Uterus (tissue), 4 donors: ENCODE measurements around the gene FAM53B. TPM values are rescaled to one million over a fixed set of nuclear protein-coding genes. Genes with fewer than 3 reads are reported as not detected.

Source experiments
- DNase-seq, 2 donors: peaks; one replicate each; pipeline ENCODE4 v3.0.0-alpha.2; 2019 to 2020
- H3K27ac ChIP-seq, 2 donors: fragments of 200-600 bp; sonication (generic); 1 replicate in 1 of 2; 2 replicates in 1 of 2; pipeline ENCODE4 v1.5.1; 2016 to 2018
- H3K27me3 ChIP-seq, 2 donors: fragments of 200-600 bp; sonication (generic); one replicate each; pipeline ENCODE4 v1.5.1; 2018 to 2019; ENCODE audit warnings: control low read depth in 1 of 2
- H3K36me3 ChIP-seq, 2 donors: fragments of 200-600 bp; sonication (generic); one replicate each; pipeline ENCODE4 v1.5.1; 2019; ENCODE audit warnings: control low read depth in 1 of 2
- H3K4me1 ChIP-seq, 2 donors: fragments of 200-600 bp; sonication (generic); one replicate each; pipeline ENCODE4 v1.5.1; 2018 to 2019; ENCODE audit warnings: control low read depth in 1 of 2
- H3K4me3 ChIP-seq, 2 donors: fragments of 200-600 bp; sonication (generic); 1 replicate in 1 of 2; 2 replicates in 1 of 2; pipeline ENCODE4 v1.5.1; 2018 to 2019; ENCODE audit warnings: mild to moderate bottlenecking in 1 of 2
- H3K9me3 ChIP-seq, 2 donors: fragments of 200-600 bp; sonication (generic); one replicate each; pipeline ENCODE4 v1.5.1; 2019; ENCODE audit warnings: control low read depth in 1 of 2
- POLR2A ChIP-seq, 2 donors: fragments of 450-650 bp; IDR thresholded peaks; one replicate each; pipeline ENCODE4 v1.6.1; 2016; ENCODE audit warnings: antibody characterized with exemption in 2 of 2, mild to moderate bottlenecking in 1 of 2, moderate library complexity in 1 of 2
- intact Hi-C: fragments of 100-400 bp; cut with DNase I; formaldehyde crosslinking; loops from one replicate; pipeline ENCODE4 v1.15.1; 2023; ENCODE audit warnings: low total_unique reads
- total RNA-seq, 4 donors: library from RNA; depleted of rRNA in 3 of 4; stranded (reverse); fragments of >200 nt in 3 of 4; gene quantifications; one replicate each; pipeline versions ENCODE4 v1.1.0 to v1.2.4, GENCODE V29; 2014 to 2023
- TF ChIP-seq, protein P1 (sequence below), 4 experiments: fragments of 200-600 bp in 2 of 4; fragments of 450-650 bp in 2 of 4; sonication (generic) in 2 of 4; IDR thresholded peaks; one replicate each; pipeline ENCODE4 v1.5.1; 2016 to 2019; ENCODE audit warnings: antibody characterized with exemption in 4 of 4, mild to moderate bottlenecking in 2 of 4, moderate library complexity in 1 of 4
- donor health status: DM: yes; HTN: yes; CAD: no.

FAM53B gene
- total RNA-seq, 4 donors from 2014 or later = 10.9 to 94.3 (median 67.8) TPM

DNA sequence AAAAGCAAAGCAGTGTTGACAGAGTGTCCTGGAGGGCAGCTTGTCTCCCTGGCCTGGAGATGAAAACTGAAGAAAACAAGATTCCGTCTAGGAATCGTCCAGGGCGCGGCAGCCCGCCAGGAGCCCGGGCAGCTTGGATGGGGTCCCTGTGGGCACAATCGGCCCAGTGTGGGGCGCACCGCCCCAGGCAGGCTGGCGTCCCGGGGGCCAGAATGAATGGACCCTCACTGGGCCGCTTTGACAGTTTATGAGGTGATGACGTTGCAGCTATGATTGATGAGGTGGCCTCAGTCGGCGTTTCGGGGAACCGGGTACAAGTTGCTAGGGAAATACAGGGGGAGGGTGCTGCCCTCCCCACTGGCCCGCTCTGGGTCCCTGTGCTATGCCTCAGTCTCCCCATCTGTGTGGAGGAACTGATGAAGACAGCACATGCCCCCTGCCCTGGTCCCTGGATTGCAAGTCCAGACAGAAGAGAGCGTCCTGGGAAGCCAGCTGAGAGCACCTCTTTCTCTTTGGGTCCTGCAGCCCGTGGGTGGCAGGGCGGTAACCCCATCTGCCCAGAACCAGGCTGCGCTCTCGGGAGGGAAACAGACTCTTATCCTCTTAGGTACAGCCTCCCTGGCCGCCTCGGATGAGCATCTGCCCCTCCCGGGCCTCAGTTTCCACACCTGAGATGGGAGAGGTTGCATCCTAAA lies 151.3 kb downstream of the FAM53B start:
- no peak overlapping the region for H3K27ac ChIP-seq

DNA sequence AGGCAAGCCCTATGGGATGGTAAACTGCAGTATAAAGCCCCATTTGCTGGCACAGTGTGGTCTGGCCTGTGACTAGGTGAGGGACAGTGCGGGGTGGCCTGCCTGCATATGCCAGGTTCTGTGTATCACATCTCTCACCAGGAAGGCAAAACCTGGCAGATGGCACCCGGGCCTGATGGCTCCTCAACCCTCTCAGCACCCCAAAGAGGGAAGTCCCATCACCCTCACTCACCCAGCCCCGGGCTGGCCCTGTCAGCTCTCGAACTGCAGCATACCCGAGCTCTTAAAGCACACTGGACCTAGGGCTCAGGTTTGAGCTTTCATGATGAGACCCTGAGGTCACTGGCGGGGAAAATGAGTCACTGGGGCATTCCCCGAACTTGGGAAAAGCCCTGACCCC lies 152.1 kb downstream of the FAM53B start:
- H3K36me3 ChIP-seq = no peaks in the 10 kb centered on the region
- TF ChIP-seq POLR2A (IDR thresholded peaks at IDR 0.05) = no peak
- TF ChIP-seq, protein P1, sequence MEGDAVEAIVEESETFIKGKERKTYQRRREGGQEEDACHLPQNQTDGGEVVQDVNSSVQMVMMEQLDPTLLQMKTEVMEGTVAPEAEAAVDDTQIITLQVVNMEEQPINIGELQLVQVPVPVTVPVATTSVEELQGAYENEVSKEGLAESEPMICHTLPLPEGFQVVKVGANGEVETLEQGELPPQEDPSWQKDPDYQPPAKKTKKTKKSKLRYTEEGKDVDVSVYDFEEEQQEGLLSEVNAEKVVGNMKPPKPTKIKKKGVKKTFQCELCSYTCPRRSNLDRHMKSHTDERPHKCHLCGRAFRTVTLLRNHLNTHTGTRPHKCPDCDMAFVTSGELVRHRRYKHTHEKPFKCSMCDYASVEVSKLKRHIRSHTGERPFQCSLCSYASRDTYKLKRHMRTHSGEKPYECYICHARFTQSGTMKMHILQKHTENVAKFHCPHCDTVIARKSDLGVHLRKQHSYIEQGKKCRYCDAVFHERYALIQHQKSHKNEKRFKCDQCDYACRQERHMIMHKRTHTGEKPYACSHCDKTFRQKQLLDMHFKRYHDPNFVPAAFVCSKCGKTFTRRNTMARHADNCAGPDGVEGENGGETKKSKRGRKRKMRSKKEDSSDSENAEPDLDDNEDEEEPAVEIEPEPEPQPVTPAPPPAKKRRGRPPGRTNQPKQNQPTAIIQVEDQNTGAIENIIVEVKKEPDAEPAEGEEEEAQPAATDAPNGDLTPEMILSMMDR (IDR thresholded peaks at IDR 0.05) = no peak
- no peaks in the 10 kb centered on the region for H3K9me3 ChIP-seq
- intact Hi-C loops = no loop called here
- H3K27me3 ChIP-seq = no peaks in the 10 kb centered on the region
- H3K4me1 ChIP-seq = peaks cover 0 to 3% of the 10 kb centered on the region in 2 donors
- no peak overlapping the region for H3K27ac ChIP-seq
- no peak overlapping the region for H3K4me3 ChIP-seq
- no peak for DNase-seq

More for the DNA sequence above, 151.3 kb downstream of the FAM53B start:
- intact Hi-C loops = no loop called here
- H3K9me3 ChIP-seq = no peaks in the 10 kb centered on the region
- TF ChIP-seq, protein P1 (IDR thresholded peaks at IDR 0.05) = no peak
- TF ChIP-seq POLR2A (IDR thresholded peaks at IDR 0.05) = no peak
- no peaks in the 10 kb centered on the region for H3K36me3 ChIP-seq
- DNase-seq = no peak
- H3K4me1 ChIP-seq = peaks cover 0 to 3% of the 10 kb centered on the region in 2 donors
- no peaks in the 10 kb centered on the region for H3K27me3 ChIP-seq
- H3K4me3 ChIP-seq = no peak overlapping the region

DNA sequence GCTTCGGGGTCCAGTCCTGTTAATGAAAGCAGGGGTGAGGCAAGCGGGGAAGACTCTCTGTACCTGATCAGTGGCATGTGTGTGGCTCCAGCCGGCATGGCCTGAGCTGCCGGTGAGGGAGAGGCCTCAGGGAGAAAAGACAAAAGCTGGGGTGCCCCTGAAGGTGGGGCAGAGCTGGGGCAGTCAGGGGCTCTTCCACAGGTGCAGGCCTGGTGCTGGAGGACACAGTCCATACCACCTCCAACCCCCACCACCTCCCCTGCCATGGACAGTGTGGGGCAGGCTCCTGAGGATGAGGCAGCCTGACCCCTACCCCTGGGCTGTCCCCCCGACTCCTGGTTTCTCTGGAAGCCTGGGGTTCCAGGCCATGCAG lies 153.1 kb downstream of the FAM53B start:
- intact Hi-C loops = no loop called here
- Histone ChIP-seq H3K27me3 (no peaks in the 10 kb centered on the region), H3K27ac (no peak overlapping the region), H3K4me3 (no peak overlapping the region), H3K36me3 (no peaks in the 10 kb centered on the region), H3K9me3 (no peaks in the 10 kb centered on the region), H3K4me1 (peaks cover 0 to 3% of the 10 kb centered on the region in 2 donors)
- TF ChIP-seq, protein P1 (IDR thresholded peaks at IDR 0.05) = no peak
- TF ChIP-seq POLR2A (IDR thresholded peaks at IDR 0.05) = no peak
- no peak for DNase-seq

DNA sequence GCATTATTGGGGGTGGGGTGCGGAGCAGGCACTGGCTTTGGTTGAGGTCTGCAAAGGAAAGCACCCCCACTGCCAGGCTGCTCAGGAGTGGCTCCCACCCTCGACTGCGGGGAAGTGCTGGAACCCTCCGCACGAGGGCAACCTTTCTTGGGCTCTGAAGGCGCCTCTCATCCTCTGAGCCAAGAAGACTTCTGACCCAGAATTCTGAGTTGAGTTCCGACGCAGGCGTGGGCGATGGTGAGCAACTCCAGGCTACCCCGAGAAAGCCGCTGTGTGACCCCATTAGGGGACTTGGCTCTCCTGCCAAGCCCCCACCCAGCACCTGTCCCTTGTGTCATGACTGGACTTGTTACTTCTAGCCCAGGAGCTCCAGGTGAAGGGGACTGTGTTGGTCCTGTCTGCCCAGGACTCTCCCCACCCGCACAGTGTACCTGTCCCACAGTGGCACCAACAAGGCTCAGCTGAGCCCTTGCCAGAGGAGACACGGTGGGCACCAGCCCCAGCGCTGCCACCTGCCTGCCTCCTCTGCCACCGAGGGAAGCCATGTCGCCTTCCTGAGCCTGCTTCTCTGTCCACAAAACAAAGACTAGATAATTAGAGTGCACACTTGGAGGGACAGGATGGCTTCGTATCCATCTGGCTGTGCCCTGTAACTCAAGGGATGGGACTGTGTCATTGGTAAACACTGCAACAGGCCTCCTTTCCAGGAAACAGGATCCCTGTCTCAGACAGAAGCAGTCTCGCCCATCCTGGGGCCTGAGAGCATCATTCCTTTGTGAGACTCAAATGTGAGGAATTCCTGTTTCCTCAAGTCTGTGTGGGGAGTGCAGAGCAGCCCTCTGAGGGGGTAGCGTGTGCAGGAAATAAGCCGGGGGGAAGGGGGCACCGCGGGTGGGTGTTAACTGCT lies 153.7 kb downstream of the FAM53B start:
- DNase-seq = no peak
- Histone ChIP-seq H3K9me3 (no peaks in the 10 kb centered on the region), H3K36me3 (no peaks in the 10 kb centered on the region), H3K4me3 (no peak overlapping the region), H3K4me1 (peaks cover 0 to 3% of the 10 kb centered on the region in 2 donors), H3K27ac (no peak overlapping the region), H3K27me3 (no peaks in the 10 kb centered on the region)
- no peak for TF ChIP-seq POLR2A (IDR thresholded peaks at IDR 0.05)
- intact Hi-C loops = no loop called here

DNA sequence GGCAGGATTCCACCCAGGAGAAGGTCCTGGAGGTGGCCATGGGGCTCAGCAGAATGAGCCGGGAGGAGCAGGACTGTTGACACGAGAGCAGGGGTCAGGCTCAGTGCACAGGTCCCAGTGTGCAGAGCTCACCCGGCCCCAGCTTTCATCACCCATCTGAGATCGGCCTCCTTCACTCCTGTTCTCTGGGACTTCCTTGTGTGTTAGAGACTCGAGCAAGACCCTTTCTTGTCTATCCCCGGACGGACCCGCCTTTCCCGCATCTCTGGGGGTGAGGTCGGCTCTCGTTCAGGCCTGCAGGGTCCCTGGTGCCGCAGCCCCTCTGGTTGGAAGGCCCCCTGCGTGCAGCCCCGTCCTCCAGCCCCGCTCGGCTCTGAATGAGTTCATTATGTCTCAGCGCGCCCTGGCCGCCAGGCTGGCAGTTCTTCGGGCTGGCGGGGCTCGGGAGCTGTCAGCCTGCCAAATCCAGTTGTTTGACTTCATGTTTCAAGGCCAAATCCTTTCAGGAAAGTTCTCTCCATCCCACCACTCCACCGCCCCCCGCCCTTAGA lies 154.6 kb downstream of the FAM53B start:
- Histone ChIP-seq H3K36me3 (no peaks in the 10 kb centered on the region), H3K9me3 (no peaks in the 10 kb centered on the region), H3K27me3 (no peaks in the 10 kb centered on the region), H3K4me3 (no peak overlapping the region), H3K27ac (peak overlapping the region in 1 of 2 donors; percentile 61), H3K4me1 (peaks cover 0 to 3% of the 10 kb centered on the region in 2 donors)
- no peak for DNase-seq
- TF ChIP-seq, protein P1 (IDR thresholded peaks at IDR 0.05) = no peak
- TF ChIP-seq POLR2A (IDR thresholded peaks at IDR 0.05) = no peak
- intact Hi-C loops = no loop called here
